ENCODE results near the gene PSMB1. TPM values are rescaled to one million over a fixed set of nuclear protein-coding genes. Genes with fewer than 3 reads are reported as not detected.
"Not testable (repeated sequence)": the region's sequence is repeated elsewhere in the genome, so short reads cannot be mapped to it uniquely, and the experiment has no call there.

PSMB1 gene
- total and polyA plus RNA-seq, 2 experiments from 2014 or later = 357 to 576 TPM

DNA sequence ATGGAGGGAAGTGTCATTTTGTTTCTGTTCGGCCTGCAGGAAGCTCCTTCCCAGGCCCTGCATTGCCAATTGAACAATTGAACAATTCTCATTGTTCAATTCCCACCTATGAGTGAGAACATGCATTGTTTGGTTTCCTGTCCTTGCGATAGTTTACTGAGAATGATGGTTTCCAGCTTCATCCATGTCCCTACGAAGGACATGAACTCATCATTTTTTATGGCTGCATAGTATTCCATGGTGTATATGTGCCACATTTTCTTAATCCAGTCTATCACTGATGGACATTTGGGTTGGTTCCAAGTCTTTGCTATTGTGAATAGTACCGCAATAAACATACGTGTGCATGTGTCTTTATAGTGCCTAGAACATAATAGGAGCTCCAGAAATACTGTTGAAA is 25.1 kb downstream of the PSMB1 start:
- not testable (repeated sequence) for H3K27ac Mint-ChIP-seq; H3K4me1 ChIP-seq (ENCODE audit: insufficient read depth); ATAC-seq; DNase-seq (ENCODE audit: low spot score); H3K36me3 Mint-ChIP-seq (ENCODE audit: low read depth); H3K36me3 ChIP-seq (ENCODE audit: insufficient read depth); H2AFZ ChIP-seq; H3K4me3 ChIP-seq; H3K4me3 Mint-ChIP-seq; H4K20me1 ChIP-seq (replicated peaks; ENCODE audit: insufficient read depth); H3K27me3 Mint-ChIP-seq (ENCODE audit: insufficient read depth, low read depth, poor library complexity); H3K79me2 ChIP-seq (replicated peaks; ENCODE audit: insufficient read depth); H3K4me2 ChIP-seq; H3K9me3 Mint-ChIP-seq; H3K27ac ChIP-seq (ENCODE audit: low read depth); H3K9me2 ChIP-seq (ENCODE audit: insufficient read depth); H3F3A ChIP-seq (replicated peaks; ENCODE audit: low read depth); H3K27me3 ChIP-seq (ENCODE audit: insufficient read depth)
- peaks cover 11% of the 10 kb centered on the region for H3K4me1 Mint-ChIP-seq

DNA sequence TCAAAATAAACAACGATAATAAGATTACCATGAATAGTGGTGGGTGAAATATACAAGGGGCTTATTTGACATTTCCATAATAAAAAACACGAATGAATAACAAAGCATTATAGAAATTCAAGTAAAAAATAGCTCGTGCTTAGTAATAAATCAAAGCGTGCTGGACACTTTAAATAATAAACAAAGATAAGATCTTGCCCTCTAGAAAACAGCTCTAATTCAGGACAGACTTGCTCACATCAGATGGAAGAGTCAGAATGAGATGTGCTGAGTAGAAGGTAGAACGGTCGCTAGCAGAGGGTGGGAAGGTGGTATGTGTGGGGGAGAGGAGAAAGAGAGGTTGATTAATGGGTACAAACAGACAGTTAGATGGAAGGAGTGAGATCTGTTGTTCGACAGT is 27.3 kb downstream of the PSMB1 start:
- no peak overlapping the region for H3K4me3 ChIP-seq
- no peaks in the 10 kb centered on the region for H3K9me2 ChIP-seq (ENCODE audit: insufficient read depth)
- TF ChIP-seq POLR2AphosphoS5 (IDR thresholded peaks at IDR 0.05; ENCODE audit: low read depth) (no peak), ZNF331 (CRISPR knock-in tag; IDR thresholded peaks at IDR 0.05; ENCODE audit: low read depth) (no peak), JUNB (IDR thresholded peaks at IDR 0.05; ENCODE audit: unreplicated experiment) (no peak), NANOG (IDR thresholded peaks at IDR 0.05; ENCODE audit: borderline replicate concordance) (no peak), CREB1 (CRISPR knock-in tag; IDR thresholded peaks at IDR 0.05; ENCODE audit: low read depth) (no peak), REST (IDR thresholded peaks at IDR 0.05; ENCODE audit: unreplicated experiment) (no peak), ZNF114 (CRISPR knock-in tag; IDR thresholded peaks at IDR 0.05) (no peak), ETS1 (IDR thresholded peaks at IDR 0.05) (no peak)
- TF ChIP-seq, protein P1, sequence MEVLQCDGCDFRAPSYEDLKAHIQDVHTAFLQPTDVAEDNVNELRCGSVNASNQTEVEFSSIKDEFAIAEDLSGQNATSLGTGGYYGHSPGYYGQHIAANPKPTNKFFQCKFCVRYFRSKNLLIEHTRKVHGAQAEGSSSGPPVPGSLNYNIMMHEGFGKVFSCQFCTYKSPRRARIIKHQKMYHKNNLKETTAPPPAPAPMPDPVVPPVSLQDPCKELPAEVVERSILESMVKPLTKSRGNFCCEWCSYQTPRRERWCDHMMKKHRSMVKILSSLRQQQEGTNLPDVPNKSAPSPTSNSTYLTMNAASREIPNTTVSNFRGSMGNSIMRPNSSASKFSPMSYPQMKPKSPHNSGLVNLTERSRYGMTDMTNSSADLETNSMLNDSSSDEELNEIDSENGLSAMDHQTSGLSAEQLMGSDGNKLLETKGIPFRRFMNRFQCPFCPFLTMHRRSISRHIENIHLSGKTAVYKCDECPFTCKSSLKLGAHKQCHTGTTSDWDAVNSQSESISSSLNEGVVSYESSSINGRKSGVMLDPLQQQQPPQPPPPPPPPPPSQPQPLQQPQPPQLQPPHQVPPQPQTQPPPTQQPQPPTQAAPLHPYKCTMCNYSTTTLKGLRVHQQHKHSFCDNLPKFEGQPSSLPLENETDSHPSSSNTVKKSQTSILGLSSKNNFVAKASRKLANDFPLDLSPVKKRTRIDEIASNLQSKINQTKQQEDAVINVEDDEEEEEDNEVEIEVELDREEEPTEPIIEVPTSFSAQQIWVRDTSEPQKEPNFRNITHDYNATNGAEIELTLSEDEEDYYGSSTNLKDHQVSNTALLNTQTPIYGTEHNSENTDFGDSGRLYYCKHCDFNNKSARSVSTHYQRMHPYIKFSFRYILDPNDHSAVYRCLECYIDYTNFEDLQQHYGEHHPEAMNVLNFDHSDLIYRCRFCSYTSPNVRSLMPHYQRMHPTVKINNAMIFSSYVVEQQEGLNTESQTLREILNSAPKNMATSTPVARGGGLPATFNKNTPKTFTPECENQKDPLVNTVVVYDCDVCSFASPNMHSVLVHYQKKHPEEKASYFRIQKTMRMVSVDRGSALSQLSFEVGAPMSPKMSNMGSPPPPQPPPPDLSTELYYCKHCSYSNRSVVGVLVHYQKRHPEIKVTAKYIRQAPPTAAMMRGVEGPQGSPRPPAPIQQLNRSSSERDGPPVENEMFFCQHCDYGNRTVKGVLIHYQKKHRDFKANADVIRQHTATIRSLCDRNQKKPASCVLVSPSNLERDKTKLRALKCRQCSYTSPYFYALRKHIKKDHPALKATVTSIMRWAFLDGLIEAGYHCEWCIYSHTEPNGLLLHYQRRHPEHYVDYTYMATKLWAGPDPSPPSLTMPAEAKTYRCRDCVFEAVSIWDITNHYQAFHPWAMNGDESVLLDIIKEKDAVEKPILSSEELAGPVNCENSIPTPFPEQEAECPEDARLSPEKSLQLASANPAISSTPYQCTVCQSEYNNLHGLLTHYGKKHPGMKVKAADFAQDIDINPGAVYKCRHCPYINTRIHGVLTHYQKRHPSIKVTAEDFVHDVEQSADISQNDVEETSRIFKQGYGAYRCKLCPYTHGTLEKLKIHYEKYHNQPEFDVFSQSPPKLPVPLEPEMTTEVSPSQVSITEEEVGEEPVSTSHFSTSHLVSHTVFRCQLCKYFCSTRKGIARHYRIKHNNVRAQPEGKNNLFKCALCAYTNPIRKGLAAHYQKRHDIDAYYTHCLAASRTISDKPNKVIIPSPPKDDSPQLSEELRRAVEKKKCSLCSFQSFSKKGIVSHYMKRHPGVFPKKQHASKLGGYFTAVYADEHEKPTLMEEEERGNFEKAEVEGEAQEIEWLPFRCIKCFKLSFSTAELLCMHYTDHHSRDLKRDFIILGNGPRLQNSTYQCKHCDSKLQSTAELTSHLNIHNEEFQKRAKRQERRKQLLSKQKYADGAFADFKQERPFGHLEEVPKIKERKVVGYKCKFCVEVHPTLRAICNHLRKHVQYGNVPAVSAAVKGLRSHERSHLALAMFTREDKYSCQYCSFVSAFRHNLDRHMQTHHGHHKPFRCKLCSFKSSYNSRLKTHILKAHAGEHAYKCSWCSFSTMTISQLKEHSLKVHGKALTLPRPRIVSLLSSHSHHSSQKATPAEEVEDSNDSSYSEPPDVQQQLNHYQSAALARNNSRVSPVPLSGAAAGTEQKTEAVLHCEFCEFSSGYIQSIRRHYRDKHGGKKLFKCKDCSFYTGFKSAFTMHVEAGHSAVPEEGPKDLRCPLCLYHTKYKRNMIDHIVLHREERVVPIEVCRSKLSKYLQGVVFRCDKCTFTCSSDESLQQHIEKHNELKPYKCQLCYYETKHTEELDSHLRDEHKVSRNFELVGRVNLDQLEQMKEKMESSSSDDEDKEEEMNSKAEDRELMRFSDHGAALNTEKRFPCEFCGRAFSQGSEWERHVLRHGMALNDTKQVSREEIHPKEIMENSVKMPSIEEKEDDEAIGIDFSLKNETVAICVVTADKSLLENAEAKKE (CRISPR knock-in tag; IDR thresholded peaks at IDR 0.05) = no peak
- TF ChIP-seq, protein P2, sequence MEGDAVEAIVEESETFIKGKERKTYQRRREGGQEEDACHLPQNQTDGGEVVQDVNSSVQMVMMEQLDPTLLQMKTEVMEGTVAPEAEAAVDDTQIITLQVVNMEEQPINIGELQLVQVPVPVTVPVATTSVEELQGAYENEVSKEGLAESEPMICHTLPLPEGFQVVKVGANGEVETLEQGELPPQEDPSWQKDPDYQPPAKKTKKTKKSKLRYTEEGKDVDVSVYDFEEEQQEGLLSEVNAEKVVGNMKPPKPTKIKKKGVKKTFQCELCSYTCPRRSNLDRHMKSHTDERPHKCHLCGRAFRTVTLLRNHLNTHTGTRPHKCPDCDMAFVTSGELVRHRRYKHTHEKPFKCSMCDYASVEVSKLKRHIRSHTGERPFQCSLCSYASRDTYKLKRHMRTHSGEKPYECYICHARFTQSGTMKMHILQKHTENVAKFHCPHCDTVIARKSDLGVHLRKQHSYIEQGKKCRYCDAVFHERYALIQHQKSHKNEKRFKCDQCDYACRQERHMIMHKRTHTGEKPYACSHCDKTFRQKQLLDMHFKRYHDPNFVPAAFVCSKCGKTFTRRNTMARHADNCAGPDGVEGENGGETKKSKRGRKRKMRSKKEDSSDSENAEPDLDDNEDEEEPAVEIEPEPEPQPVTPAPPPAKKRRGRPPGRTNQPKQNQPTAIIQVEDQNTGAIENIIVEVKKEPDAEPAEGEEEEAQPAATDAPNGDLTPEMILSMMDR (conservative IDR thresholded peaks at IDR 0.05; ENCODE audit: low read depth in 2 of 2) = no peak

More for the DNA sequence above, 27.3 kb downstream of the PSMB1 start:
- Mint-ChIP-seq H3K4me3 (no peak overlapping the region), H3K27me3 (ENCODE audit: insufficient read depth, low read depth, poor library complexity) (peaks cover 7% of the 10 kb centered on the region), H3K9me3 (no peaks in the 10 kb centered on the region), H3K36me3 (ENCODE audit: low read depth) (peaks cover 3% of the 10 kb centered on the region; the same call in 1 of the 3 replicates), H3K4me1 (peaks cover 11% of the 10 kb centered on the region), H3K27ac (no peak overlapping the region)
- Histone ChIP-seq H4K20me1 (replicated peaks; ENCODE audit: insufficient read depth) (no peaks in the 10 kb centered on the region), H3K36me3 (ENCODE audit: insufficient read depth) (no peaks in the 10 kb centered on the region), H3F3A (replicated peaks; ENCODE audit: low read depth) (no peaks in the 10 kb centered on the region), H3K27ac (ENCODE audit: low read depth) (no peak overlapping the region), H3K4me2 (no peak overlapping the region), H3K27me3 (ENCODE audit: insufficient read depth) (no peaks in the 10 kb centered on the region), H2AFZ (no peak overlapping the region), H3K79me2 (replicated peaks; ENCODE audit: insufficient read depth) (no peaks in the 10 kb centered on the region), H3K4me1 (ENCODE audit: insufficient read depth) (0 out of 2 replicates have a peak, but pooled peaks cover 3% of the 10 kb centered on the region)
- ATAC-seq = no peak
- no peak for DNase-seq (ENCODE audit: low spot score)
